ENCODE measurements around the gene TNFAIP6.
"Not testable (repeated sequence)": the region's sequence is repeated elsewhere in the genome, so short reads cannot be mapped to it uniquely, and the experiment has no call there.

The TNFAIP6 gene

GRCh38 chr2:151338115-151338514 is 19.3 kb upstream of the TNFAIP6 start:
- H3K27me3 ChIP-seq (replicated peaks; ENCODE audit: insufficient read depth, low read length) = no peaks in the 10 kb centered on the region
- no peaks in the 10 kb centered on the region for H3K9me3 ChIP-seq (replicated peaks; ENCODE audit: insufficient read depth, low read length)
- no peaks in the 10 kb centered on the region for H3K36me3 ChIP-seq (replicated peaks; ENCODE audit: insufficient read depth, low read length)
- H3K4me2 ChIP-seq (ENCODE audit: low read depth, low read length) = no peak overlapping the region
- H3K79me2 ChIP-seq (ENCODE audit: low read length) = no peaks in the 10 kb centered on the region
- no peak overlapping the region for H3K27ac ChIP-seq (ENCODE audit: low read length)
- no peak overlapping the region for H3K4me3 ChIP-seq (ENCODE audit: low read length)
- no peak overlapping the region for H3K9ac ChIP-seq (ENCODE audit: low read length)
- H3K9me2 ChIP-seq (replicated peaks; ENCODE audit: insufficient read depth, low read length) = no peaks in the 10 kb centered on the region
- no peak for DNase-seq
- H2AFZ ChIP-seq (ENCODE audit: low read length) = no peak overlapping the region
- no peaks in the 10 kb centered on the region for H3K4me1 ChIP-seq (ENCODE audit: low read length)
- no peaks in the 10 kb centered on the region for H3F3A ChIP-seq (ENCODE audit: insufficient read depth, low read length)
- no peak for TF ChIP-seq CTCF (IDR thresholded peaks at IDR 0.05; ENCODE audit: low read length)
- no peak for TF ChIP-seq EZH2 (optimal IDR thresholded peaks at IDR 0.05; ENCODE audit: low read depth, low read length)
- no peak for TF ChIP-seq EZH2phosphoT487 (IDR thresholded peaks at IDR 0.05; ENCODE audit: low read length)
- no peaks in the 10 kb centered on the region for H4K20me1 ChIP-seq (ENCODE audit: insufficient read depth, low read length)

- DNase-seq = no peak
- Histone ChIP-seq H3K79me2 (ENCODE audit: low read length) (no peaks in the 10 kb centered on the region), H3K36me3 (replicated peaks; ENCODE audit: insufficient read depth, low read length) (no peaks in the 10 kb centered on the region), H3K4me3 (ENCODE audit: low read length) (no peak overlapping the region), H3K9me3 (replicated peaks; ENCODE audit: insufficient read depth, low read length) (no peaks in the 10 kb centered on the region), H2AFZ (ENCODE audit: low read length) (no peak overlapping the region), H3K27ac (ENCODE audit: low read length) (no peak overlapping the region), H3K4me2 (ENCODE audit: low read depth, low read length) (no peak overlapping the region), H3K27me3 (replicated peaks; ENCODE audit: insufficient read depth, low read length) (no peaks in the 10 kb centered on the region), H3K9ac (ENCODE audit: low read length) (no peak overlapping the region), H3K9me2 (replicated peaks; ENCODE audit: insufficient read depth, low read length) (no peaks in the 10 kb centered on the region), H4K20me1 (ENCODE audit: insufficient read depth, low read length) (no peaks in the 10 kb centered on the region), H3F3A (ENCODE audit: insufficient read depth, low read length) (no peaks in the 10 kb centered on the region), H3K4me1 (ENCODE audit: low read length) (no peaks in the 10 kb centered on the region)
- no peak for TF ChIP-seq EZH2 (optimal IDR thresholded peaks at IDR 0.05; ENCODE audit: low read depth, low read length)
- no peak for TF ChIP-seq EZH2phosphoT487 (IDR thresholded peaks at IDR 0.05; ENCODE audit: low read length)
- TF ChIP-seq CTCF (IDR thresholded peaks at IDR 0.05; ENCODE audit: low read length) = no peak
Measured at GRCh38 chr2:151343073-151343472, 14.3 kb upstream of the TNFAIP6 start.

GRCh38 chr2:151344191-151344590 is 13.2 kb upstream of the TNFAIP6 start:
- DNase-seq = not testable (repeated sequence)

GRCh38 chr2:151344906-151345305 is 12.5 kb upstream of the TNFAIP6 start:
- no peak overlapping the region for H2AFZ ChIP-seq (ENCODE audit: low read length)
- H3F3A ChIP-seq (ENCODE audit: insufficient read depth, low read length) = no peaks in the 10 kb centered on the region
- no peaks in the 10 kb centered on the region for H3K9me3 ChIP-seq (replicated peaks; ENCODE audit: insufficient read depth, low read length)
- no peaks in the 10 kb centered on the region for H3K4me1 ChIP-seq (ENCODE audit: low read length)
- H3K27ac ChIP-seq (ENCODE audit: low read length) = no peak overlapping the region
- H3K27me3 ChIP-seq (replicated peaks; ENCODE audit: insufficient read depth, low read length) = no peaks in the 10 kb centered on the region
- H3K4me3 ChIP-seq (ENCODE audit: low read length) = no peak overlapping the region
- H3K4me2 ChIP-seq (ENCODE audit: low read depth, low read length) = no peak overlapping the region
- TF ChIP-seq EZH2phosphoT487 (IDR thresholded peaks at IDR 0.05; ENCODE audit: low read length) (no peak), CTCF (IDR thresholded peaks at IDR 0.05; ENCODE audit: low read length) (no peak), EZH2 (optimal IDR thresholded peaks at IDR 0.05; ENCODE audit: low read depth, low read length) (no peak)
- H4K20me1 ChIP-seq (ENCODE audit: insufficient read depth, low read length) = no peaks in the 10 kb centered on the region
- no peaks in the 10 kb centered on the region for H3K9me2 ChIP-seq (replicated peaks; ENCODE audit: insufficient read depth, low read length)
- no peaks in the 10 kb centered on the region for H3K79me2 ChIP-seq (ENCODE audit: low read length)
- no peaks in the 10 kb centered on the region for H3K36me3 ChIP-seq (replicated peaks; ENCODE audit: insufficient read depth, low read length)
- H3K9ac ChIP-seq (ENCODE audit: low read length) = no peak overlapping the region
- DNase-seq = no peak

More at GRCh38 chr2:151344191-151344590, 13.2 kb upstream of the TNFAIP6 start:
- H3K9ac ChIP-seq (ENCODE audit: low read length); H3F3A ChIP-seq (ENCODE audit: insufficient read depth, low read length); H3K27me3 ChIP-seq (replicated peaks; ENCODE audit: insufficient read depth, low read length); H3K36me3 ChIP-seq (replicated peaks; ENCODE audit: insufficient read depth, low read length); H4K20me1 ChIP-seq (ENCODE audit: insufficient read depth, low read length); H2AFZ ChIP-seq (ENCODE audit: low read length); H3K4me1 ChIP-seq (ENCODE audit: low read length); H3K4me2 ChIP-seq (ENCODE audit: low read depth, low read length); H3K9me3 ChIP-seq (replicated peaks; ENCODE audit: insufficient read depth, low read length); H3K79me2 ChIP-seq (ENCODE audit: low read length); H3K27ac ChIP-seq (ENCODE audit: low read length); H3K9me2 ChIP-seq (replicated peaks; ENCODE audit: insufficient read depth, low read length); H3K4me3 ChIP-seq (ENCODE audit: low read length): not testable (repeated sequence)

Measured in MM.1S (cell line).